Vagina (tissue), 2 donors: ENCODE measurements around the gene SRPK3. TPM values are rescaled to one million over a fixed set of nuclear protein-coding genes. Genes with fewer than 3 reads are reported as not detected.
A peak's percentile ranks its signal among the peaks of the same experiment; 100 is the strongest.

Experiments used
- DNase-seq, 2 donors: peaks; one replicate each; pipeline ENCODE4 v3.0.0-alpha.2; 2017; ENCODE audit errors: extremely low spot score in 2 of 2
- H3K27ac ChIP-seq: fragments of 200-600 bp; sonication (generic); one replicate; pipeline ENCODE4 v1.5.1; 2019
- H3K27me3 ChIP-seq: fragments of 200-600 bp; sonication (generic); one replicate; pipeline ENCODE4 v1.5.1; 2019
- H3K36me3 ChIP-seq, 2 donors: fragments of 200-600 bp; sonication (generic); one replicate each; pipeline ENCODE4 v1.5.1; 2017 to 2019
- H3K4me1 ChIP-seq: fragments of 200-600 bp; sonication (generic); one replicate; pipeline ENCODE4 v1.5.1; 2019
- H3K4me3 ChIP-seq, 2 donors: fragments of 200-600 bp; sonication (generic); 1 replicate in 1 of 2; 2 replicates in 1 of 2; pipeline ENCODE4 v1.5.1; 2016 to 2019
- H3K9me3 ChIP-seq: fragments of 200-600 bp; sonication (generic); one replicate; pipeline ENCODE4 v1.5.1; 2019
- POLR2A ChIP-seq, 2 donors: fragments of 450-650 bp; IDR thresholded peaks; one replicate each; pipeline ENCODE4 v1.6.1; 2017; ENCODE audit warnings: antibody characterized with exemption in 2 of 2, mild to moderate bottlenecking in 2 of 2, moderate library complexity in 2 of 2
- POLR2AphosphoS5 ChIP-seq, 2 donors: sonication (generic); formaldehyde crosslinking; IDR thresholded peaks; one replicate each; pipeline ENCODE4 v1.9.0; 2017; ENCODE audit warnings: antibody characterized with exemption in 2 of 2, mild to moderate bottlenecking in 2 of 2, low read depth in 1 of 2; ENCODE audit not compliant: insufficient read depth in 1 of 2
- intact Hi-C: fragments of 100-400 bp; cut with DNase I; formaldehyde crosslinking; loops from one replicate; pipeline ENCODE4 v1.15.1; 2023
- total RNA-seq: library from RNA; depleted of rRNA; stranded (reverse); fragments of >200 nt; gene quantifications from one replicate; pipeline ENCODE4 v1.2.3, GENCODE V29; 2016
- TF ChIP-seq, protein P1 (sequence below), 3 experiments: fragments of 450-650 bp in 2 of 3; fragments of 200-600 bp in 1 of 3; sonication (generic) in 1 of 3; IDR thresholded peaks; one replicate each; pipeline ENCODE4 v1.5.1; 2017 to 2019; ENCODE audit warnings: antibody characterized with exemption in 3 of 3, mild to moderate bottlenecking in 2 of 3, moderate library complexity in 2 of 3

Gene SRPK3
- total RNA-seq, 1 donor from 2014 or later = 0.25 TPM

- Histone ChIP-seq H3K27ac (peak within 1 kb of the TSS; percentile 38), H3K4me1 (peaks cover 30% of the 10 kb centered on the region), H3K9me3 (no peaks in the 10 kb centered on the region), H3K36me3 (no peaks in the 10 kb centered on the region), H3K4me3 (peak within 1 kb of the TSS; percentile 18 to 28), H3K27me3 (no peaks in the 10 kb centered on the region)
- intact Hi-C loops = loop anchor here (2.0 kb wide), 1 partner anchor 185 kb away; no protein-coding TSS in a partner anchor
- no peak for DNase-seq
- TF ChIP-seq POLR2AphosphoS5 (IDR thresholded peaks at IDR 0.05; ENCODE audit: insufficient read depth in 1 of 2, low read depth in 1 of 2) (peak in 1 of 2 donors; percentile 46), POLR2A (IDR thresholded peaks at IDR 0.05) (no peak)
- TF ChIP-seq, protein P1, sequence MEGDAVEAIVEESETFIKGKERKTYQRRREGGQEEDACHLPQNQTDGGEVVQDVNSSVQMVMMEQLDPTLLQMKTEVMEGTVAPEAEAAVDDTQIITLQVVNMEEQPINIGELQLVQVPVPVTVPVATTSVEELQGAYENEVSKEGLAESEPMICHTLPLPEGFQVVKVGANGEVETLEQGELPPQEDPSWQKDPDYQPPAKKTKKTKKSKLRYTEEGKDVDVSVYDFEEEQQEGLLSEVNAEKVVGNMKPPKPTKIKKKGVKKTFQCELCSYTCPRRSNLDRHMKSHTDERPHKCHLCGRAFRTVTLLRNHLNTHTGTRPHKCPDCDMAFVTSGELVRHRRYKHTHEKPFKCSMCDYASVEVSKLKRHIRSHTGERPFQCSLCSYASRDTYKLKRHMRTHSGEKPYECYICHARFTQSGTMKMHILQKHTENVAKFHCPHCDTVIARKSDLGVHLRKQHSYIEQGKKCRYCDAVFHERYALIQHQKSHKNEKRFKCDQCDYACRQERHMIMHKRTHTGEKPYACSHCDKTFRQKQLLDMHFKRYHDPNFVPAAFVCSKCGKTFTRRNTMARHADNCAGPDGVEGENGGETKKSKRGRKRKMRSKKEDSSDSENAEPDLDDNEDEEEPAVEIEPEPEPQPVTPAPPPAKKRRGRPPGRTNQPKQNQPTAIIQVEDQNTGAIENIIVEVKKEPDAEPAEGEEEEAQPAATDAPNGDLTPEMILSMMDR (IDR thresholded peaks at IDR 0.05) = peak; percentile 67 to 75 (median 70)
Observed at GRCh38 chrX:153763989-153764755, 16.7 kb upstream of the SRPK3 start, which contains the start of gene PLXNB3. PLXNB3 (plus strand) TSS chrX:153764249; CDS start chrX:153765536, 1,287 bp downstream.

DNA sequence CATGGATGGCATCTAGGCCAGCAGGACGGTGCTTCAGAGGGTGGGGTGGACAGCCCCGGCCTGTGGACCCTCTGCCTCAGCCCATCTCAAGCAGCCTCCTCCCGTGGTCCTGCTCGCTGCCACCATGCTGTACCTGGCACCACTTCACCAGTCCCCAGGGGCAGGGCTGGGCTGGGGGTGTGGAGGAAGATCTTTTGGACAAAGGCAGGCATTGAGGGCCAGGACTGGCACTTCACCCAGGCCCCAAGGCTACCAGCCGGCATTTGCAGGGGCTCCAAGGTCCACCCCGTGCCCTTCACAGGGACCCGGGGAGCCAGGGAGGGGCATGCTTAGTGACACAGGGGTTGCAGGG is 16.1 kb upstream of the SRPK3 start:
- H3K27ac ChIP-seq = peak overlapping the region; percentile 38
- no peaks in the 10 kb centered on the region for H3K36me3 ChIP-seq
- TF ChIP-seq POLR2A (IDR thresholded peaks at IDR 0.05) (no peak), POLR2AphosphoS5 (IDR thresholded peaks at IDR 0.05; ENCODE audit: insufficient read depth in 1 of 2, low read depth in 1 of 2) (no peak)
- TF ChIP-seq, protein P1 (IDR thresholded peaks at IDR 0.05) = no peak
- peak overlapping the region; percentile 18 to 28 for H3K4me3 ChIP-seq
- no peaks in the 10 kb centered on the region for H3K9me3 ChIP-seq
- peaks cover 30% of the 10 kb centered on the region for H3K4me1 ChIP-seq
- intact Hi-C loops = no loop called here
- H3K27me3 ChIP-seq = no peaks in the 10 kb centered on the region
- no peak for DNase-seq

GRCh38 chrX:153765138-153766079 is 15.4 kb upstream of the SRPK3 start:
- intact Hi-C loops = no loop called here
- TF ChIP-seq POLR2AphosphoS5 (IDR thresholded peaks at IDR 0.05; ENCODE audit: insufficient read depth in 1 of 2, low read depth in 1 of 2) = no peak
- no peak for TF ChIP-seq POLR2A (IDR thresholded peaks at IDR 0.05)
- TF ChIP-seq, protein P1 (IDR thresholded peaks at IDR 0.05) = no peak
- Histone ChIP-seq H3K4me3 (peak overlapping the region; percentile 21 to 28), H3K36me3 (no peaks in the 10 kb centered on the region), H3K27ac (peak overlapping the region; percentile 38), H3K4me1 (peaks cover 30% of the 10 kb centered on the region), H3K27me3 (no peaks in the 10 kb centered on the region), H3K9me3 (no peaks in the 10 kb centered on the region)
- no peak for DNase-seq

- no peak for DNase-seq
- intact Hi-C loops = no loop called here
Observed at GRCh38 chrX:153766098-153766817, 14.6 kb upstream of the SRPK3 start.

More at GRCh38 chrX:153766098-153766817, 14.6 kb upstream of the SRPK3 start:
- Histone ChIP-seq H3K9me3 (no peaks in the 10 kb centered on the region), H3K4me1 (peaks cover 30% of the 10 kb centered on the region), H3K27me3 (no peaks in the 10 kb centered on the region), H3K4me3 (peak overlapping the region; percentile 21 to 28), H3K27ac (peak overlapping the region; percentile 38), H3K36me3 (no peaks in the 10 kb centered on the region)
- TF ChIP-seq, protein P1 (IDR thresholded peaks at IDR 0.05) = no peak
- peak in 1 of 2 donors; percentile 33 for TF ChIP-seq POLR2AphosphoS5 (IDR thresholded peaks at IDR 0.05; ENCODE audit: insufficient read depth in 1 of 2, low read depth in 1 of 2)
- TF ChIP-seq POLR2A (IDR thresholded peaks at IDR 0.05) = no peak
